ENCODE results near the gene CLIP1.

The CLIP1 gene

DNA sequence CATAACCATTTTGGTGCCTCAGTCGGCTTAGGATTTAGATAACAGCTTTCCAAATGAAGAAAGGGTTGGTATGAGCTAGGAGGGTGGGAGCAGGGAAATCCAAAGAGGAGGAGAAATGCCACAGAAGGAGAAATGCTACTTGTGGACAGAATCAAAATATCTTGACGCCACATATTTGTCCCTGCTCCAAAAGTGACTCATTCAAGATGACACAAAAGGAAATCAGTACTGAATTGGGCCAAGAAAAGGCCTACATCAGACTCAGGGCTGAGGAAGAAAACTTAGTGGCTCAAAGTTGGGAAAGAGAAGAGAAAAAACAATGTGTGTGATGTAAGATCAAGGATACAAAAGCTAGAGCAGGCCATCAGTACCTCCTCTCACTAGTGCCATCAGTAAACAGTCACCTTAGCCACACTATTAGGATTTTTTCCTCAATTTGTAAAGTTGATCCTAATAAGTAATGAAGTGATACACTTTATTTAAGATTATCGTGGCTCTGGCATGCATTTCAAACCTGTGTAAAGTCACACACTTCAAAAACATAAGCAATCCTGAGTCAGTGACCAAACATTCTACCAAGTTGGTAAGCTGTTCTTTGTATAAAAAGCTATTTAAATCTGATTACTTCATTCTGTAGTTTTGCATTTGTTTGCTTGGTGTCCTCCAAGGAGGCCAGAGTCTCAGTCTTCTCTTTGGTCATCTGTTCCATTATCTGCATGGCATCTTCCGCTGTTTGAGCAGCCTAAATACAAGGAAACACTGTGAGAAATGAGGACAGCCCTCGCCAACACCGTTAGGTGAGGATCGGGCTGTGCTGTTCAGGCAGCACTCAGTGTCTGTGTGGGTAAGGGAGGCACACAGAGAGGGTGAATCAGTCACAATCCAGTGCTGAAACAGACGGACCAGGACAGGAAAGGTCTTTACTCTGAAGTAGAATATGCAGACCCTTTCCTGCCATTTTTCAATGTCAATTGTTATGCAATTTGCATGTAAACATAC is 103.6 kb downstream of the CLIP1 start:
- H3K4me3 ChIP-seq (ENCODE audit: low read depth, low read length) = no peak overlapping the region
- no peak for DNase-seq (ENCODE audit: low read depth)
- TF ChIP-seq, protein P1, sequence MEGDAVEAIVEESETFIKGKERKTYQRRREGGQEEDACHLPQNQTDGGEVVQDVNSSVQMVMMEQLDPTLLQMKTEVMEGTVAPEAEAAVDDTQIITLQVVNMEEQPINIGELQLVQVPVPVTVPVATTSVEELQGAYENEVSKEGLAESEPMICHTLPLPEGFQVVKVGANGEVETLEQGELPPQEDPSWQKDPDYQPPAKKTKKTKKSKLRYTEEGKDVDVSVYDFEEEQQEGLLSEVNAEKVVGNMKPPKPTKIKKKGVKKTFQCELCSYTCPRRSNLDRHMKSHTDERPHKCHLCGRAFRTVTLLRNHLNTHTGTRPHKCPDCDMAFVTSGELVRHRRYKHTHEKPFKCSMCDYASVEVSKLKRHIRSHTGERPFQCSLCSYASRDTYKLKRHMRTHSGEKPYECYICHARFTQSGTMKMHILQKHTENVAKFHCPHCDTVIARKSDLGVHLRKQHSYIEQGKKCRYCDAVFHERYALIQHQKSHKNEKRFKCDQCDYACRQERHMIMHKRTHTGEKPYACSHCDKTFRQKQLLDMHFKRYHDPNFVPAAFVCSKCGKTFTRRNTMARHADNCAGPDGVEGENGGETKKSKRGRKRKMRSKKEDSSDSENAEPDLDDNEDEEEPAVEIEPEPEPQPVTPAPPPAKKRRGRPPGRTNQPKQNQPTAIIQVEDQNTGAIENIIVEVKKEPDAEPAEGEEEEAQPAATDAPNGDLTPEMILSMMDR (IDR thresholded peaks at IDR 0.05; ENCODE audit: insufficient read depth, low read depth, low read length, missing control alignments) = no peak

DNA sequence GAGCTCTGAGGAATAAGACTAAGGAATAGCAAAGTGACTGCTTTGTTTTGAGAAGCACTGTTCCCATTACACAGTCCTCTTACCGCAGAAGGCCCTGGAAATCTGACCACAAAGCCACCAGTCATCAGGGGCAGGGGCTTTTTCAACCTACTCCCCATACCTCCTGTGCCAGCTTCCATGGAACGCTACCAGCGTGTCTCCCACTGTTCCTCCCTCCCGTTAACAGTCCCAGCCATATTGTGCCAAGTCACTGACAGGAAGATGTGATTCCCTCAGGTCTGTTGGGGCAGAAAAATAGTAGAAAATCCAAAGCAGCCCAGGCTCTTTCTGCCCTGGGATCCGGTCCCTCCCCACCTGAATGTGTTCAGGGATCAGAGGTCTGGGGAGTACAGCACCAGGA is 109.5 kb downstream of the CLIP1 start:
- no peak for DNase-seq (ENCODE audit: low read depth)
- H3K4me3 ChIP-seq (ENCODE audit: low read depth, low read length) = no peak overlapping the region
- TF ChIP-seq, protein P1 (IDR thresholded peaks at IDR 0.05; ENCODE audit: insufficient read depth, low read depth, low read length, missing control alignments) = no peak

DNA sequence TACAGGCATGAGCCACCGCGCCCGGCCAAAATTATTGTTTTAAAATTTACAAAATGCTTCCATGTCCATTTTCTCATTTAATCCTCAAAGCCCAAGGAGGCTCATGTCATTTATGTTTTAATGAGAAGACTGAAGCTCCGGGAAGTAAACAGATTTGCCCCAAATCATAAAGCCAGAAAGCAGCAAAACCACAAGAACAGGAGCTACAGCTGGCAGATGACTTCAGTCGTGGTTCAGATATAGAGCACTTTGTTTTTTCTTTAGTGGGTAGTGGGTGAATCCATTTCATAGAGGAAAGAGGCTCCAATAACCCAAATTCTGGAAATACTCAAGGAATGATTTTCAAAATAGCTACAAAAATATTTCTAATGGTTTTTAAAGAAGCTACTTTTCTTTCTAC is 110.8 kb downstream of the CLIP1 start:
- no peak overlapping the region for H3K4me3 ChIP-seq (ENCODE audit: low read depth, low read length)
- TF ChIP-seq, protein P1 (IDR thresholded peaks at IDR 0.05; ENCODE audit: insufficient read depth, low read depth, low read length, missing control alignments) = no peak
- DNase-seq (ENCODE audit: low read depth) = no peak

DNA sequence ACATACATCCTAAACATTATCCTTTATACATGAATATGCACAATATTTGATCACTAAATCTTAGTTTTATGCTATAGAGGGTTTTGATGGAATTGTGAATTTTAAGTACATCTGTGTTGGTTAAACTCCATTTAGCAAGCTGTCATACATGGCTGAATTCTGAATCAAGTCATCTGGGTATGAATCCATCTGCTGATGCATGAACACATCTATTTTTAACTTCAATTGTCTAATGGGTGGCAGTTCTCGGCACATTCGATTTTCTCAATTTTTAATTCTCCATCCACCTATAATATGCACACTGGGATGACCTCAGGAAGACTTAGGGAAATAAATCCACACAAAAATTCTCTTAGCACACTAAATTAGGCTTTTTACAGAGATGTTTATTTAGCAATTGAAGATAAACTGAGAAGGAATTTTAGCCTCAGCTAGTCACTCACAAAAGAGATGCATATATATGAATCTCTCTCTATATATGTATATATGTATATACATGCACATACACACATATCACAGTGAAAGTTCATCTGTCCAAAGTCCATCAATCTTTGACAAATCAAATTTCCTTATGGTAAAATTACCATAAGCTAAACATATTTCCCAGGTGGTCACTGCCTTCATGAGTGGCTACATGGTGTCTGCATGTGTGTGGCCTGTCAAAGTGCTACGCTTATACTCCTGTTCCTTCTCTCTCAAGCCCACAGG is 111.7 kb downstream of the CLIP1 start:
- H3K4me3 ChIP-seq (ENCODE audit: low read depth, low read length) = no peak overlapping the region
- DNase-seq (ENCODE audit: low read depth) = no peak
- TF ChIP-seq, protein P1 (IDR thresholded peaks at IDR 0.05; ENCODE audit: insufficient read depth, low read depth, low read length, missing control alignments) = no peak

DNA sequence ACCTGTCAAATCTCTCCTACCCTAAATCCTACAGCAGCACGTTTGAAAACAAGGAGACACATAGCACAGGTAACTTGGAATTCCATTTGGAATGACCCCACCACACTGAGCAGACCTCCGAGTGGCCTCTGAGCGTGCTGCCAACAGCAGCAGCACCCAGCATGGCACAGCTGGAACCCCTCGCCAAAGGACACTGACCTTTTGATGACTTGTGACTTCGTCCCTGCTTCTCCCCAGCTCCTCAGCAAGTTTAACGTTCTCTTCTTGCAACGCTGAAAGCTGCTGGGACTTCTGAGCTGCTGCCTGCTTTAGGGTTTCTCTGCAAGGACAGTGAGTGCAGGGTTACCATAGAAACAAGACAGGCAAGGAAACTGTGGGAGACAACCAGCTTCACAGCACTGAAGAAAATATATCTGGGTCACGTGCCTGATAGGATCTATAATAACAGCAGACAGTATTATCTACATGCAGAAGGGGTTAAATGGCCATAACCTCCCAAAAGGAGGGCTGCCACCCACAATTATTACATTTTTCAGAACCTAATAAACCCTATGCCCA is 112.8 kb downstream of the CLIP1 start:
- TF ChIP-seq, protein P1 (IDR thresholded peaks at IDR 0.05; ENCODE audit: insufficient read depth, low read depth, low read length, missing control alignments) = no peak
- no peak overlapping the region for H3K4me3 ChIP-seq (ENCODE audit: low read depth, low read length)
- DNase-seq (ENCODE audit: low read depth) = no peak

DNA sequence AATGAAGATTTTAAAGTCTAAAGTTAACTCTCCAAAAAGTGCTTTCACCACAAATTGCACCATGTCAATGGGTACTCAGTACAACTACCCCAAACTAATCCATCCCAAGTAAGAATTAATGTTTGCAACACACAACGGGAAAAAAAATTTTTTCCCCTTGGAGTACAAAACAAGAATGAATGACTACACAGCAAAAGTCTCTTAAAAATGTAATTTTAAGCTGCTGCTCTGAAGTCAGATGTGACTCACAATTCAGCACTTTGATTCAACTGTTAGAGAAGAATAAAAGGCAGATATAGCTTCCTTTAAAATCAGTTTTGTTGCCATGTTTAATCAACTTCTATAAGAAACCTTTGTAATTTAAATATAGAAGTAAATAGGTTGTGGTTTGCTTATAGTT is 113.7 kb downstream of the CLIP1 start:
- H3K4me3 ChIP-seq (ENCODE audit: low read depth, low read length) = no peak overlapping the region
- DNase-seq (ENCODE audit: low read depth) = no peak
- TF ChIP-seq, protein P1 (IDR thresholded peaks at IDR 0.05; ENCODE audit: insufficient read depth, low read depth, low read length, missing control alignments) = no peak
